GM21360 (cell line): ENCODE measurements around the gene STIP1.
"Not testable (repeated sequence)": the region's sequence is repeated elsewhere in the genome, so short reads cannot be mapped to it uniquely, and the experiment has no call there.

Experiments used
- ATAC-seq: cut with Tn5 transposase; IDR thresholded peaks from one replicate; pipeline ENCODE4 v1.9.1; 2021; ENCODE audit warnings: mild to moderate bottlenecking, moderate library complexity; ENCODE audit not compliant: unreplicated experiment

Gene STIP1

GRCh38 chr11:64157631-64158394 lies 28.2 kb upstream of the STIP1 start:
- ATAC-seq, result no peak

GRCh38 chr11:64161037-64161436 lies 24.9 kb upstream of the STIP1 start:
- no peak for ATAC-seq

DNA sequence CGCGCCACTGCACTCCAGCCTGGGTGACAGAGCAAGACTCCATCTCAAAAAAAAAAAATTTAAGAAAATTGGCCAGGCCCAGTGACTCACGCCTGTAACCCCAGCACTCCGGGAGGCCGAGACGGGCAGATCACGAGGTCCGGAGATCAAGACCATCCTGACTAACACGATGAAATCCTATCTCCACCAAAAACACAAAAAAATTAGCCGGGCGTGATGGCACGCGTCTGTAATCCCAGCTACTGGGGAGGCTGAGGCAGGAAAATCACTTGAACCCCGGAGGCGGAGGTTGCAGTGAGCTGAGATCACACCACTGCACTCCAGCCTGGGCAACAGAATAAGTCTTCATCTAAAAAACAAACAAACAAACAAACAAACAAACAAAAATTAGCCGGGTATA lies 23.2 kb upstream of the STIP1 start:
- ATAC-seq, result not testable (repeated sequence)

- no peak for ATAC-seq
Measured at GRCh38 chr11:64163951-64164350, 22.0 kb upstream of the STIP1 start.

DNA sequence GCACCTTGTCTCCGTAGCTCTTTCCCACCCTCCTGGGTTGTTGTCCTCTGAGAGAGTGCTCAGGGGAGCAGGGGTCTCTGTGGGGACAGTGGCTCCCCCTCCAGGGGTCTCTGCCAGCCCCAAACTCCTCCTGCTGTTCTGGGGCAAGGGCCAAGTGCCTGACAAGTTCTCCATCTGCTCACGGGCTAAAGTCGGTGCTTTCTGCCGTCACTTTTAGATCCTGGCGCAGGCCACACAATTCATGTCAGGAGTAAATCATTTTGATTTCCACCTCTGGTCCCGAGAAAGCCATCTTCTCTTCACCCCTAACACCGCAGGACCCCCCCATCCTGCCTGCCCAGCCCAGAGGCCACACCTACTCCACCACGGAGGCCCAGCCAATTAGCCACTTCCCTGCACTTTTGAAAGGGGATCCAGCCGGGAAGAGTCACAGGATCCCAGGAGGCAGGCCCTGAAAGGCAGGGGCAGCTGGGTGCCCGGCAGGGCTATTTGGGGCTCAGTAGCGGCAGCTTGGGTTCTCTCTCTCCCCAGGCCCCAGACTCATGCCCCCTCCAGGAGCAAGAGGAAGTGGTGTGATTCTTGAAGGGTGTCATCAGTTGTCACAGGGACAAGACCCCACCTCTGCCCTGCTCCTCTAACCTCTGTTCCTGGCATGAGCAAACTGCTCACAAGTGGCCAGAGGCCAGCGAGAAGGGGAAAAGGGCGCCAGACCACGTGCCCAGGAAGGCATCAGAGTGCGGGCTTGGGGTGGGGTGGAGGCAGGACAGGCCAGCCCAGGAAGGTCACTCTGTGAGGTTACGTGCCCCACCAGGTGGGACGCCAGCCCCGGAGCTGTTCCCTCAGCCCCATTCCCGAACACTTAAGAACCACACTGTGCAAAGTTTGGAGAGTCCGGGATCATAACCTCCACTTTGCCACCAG lies 21.3 kb upstream of the STIP1 start:
- no peak for ATAC-seq

GRCh38 chr11:64165481-64165841 lies 20.5 kb upstream of the STIP1 start:
- peak; percentile 16 for ATAC-seq

GRCh38 chr11:64165842-64166635 lies 19.9 kb upstream of the STIP1 start, which contains the start of gene MACROD1:
Gene MACROD1 (minus strand): TSS chr11:64166113. CDS start chr11:64165994, 119 bp downstream.
- ATAC-seq, result peak; percentile 73

- ATAC-seq, result no peak
Measured at GRCh38 chr11:64170419-64170818, 15.6 kb upstream of the STIP1 start.

DNA sequence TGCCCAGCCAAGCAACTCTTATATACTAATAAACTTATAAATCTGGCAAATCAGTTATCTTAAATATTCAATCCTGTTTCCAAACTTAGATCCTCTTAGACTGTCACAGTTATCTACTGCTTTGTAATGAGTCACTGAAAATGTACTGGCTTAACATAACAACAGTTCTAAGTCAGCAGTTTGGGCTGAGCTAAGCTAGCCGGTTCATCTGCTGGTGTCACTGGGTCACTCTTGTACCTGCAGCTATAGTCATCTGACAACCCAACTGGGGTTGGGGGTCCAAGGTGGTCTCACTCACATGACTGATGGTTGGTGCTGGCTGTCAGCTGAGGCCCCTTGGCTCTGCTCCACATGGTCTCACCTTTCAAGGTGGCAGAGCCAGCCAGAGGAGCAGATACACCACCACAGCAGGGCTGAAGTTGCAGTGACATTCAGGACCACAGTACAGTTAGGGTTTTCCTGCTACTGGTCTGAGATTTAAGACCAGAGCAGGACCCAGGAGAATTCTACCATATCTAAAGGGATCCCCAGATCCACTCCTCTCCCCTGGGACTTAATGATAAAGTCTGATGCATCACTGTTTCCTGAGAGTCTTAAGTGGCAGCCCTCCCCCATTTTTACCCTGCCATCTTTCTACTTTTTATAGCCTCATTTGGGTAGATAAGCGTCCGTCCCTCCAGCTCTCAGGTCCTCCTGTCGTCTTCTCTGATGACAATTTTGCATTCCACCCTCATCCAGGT lies 12.2 kb upstream of the STIP1 start:
- no peak for ATAC-seq

- no peak for ATAC-seq
Measured at GRCh38 chr11:64176751-64177150, 9.2 kb upstream of the STIP1 start.

DNA sequence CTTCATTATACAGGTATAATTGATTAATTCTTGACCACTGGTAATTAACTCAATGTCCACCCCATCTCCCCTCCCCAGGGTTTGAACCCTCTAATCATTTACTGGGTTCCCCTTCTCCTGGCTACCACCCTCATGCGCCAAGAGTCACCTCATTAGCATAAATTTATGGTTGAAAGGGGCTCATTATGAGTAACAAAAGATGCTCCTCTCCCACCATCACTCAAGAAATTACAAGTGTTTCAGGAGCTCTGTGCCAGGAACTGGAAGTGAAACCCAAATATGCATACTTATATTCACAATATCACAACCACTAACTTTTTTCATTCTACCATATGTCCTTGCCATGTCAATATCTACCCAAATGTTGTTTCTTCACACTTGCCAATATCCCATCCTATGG lies 7.8 kb upstream of the STIP1 start:
- ATAC-seq, result no peak

GRCh38 chr11:64178951-64179639 lies 6.9 kb upstream of the STIP1 start:
- no peak for ATAC-seq

DNA sequence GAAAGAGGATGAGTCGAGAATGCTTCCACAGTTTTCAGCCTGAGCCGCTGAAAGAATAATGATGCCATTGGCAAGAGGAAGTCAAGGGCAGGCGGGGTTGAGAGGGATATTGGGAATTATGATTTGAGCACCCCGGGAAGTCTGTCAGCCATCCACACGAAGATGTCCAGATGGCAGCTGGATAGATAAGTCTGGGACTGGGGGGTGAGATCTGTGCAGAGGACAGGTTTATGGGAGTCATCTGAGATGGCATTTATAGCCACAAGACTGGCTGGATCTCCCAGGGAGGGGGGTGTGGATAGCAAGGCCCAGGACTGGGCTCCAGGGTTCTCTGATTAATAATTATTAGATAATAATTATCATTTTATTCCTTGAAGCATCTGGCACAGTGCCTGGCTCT lies 5.1 kb upstream of the STIP1 start:
- no peak for ATAC-seq

DNA sequence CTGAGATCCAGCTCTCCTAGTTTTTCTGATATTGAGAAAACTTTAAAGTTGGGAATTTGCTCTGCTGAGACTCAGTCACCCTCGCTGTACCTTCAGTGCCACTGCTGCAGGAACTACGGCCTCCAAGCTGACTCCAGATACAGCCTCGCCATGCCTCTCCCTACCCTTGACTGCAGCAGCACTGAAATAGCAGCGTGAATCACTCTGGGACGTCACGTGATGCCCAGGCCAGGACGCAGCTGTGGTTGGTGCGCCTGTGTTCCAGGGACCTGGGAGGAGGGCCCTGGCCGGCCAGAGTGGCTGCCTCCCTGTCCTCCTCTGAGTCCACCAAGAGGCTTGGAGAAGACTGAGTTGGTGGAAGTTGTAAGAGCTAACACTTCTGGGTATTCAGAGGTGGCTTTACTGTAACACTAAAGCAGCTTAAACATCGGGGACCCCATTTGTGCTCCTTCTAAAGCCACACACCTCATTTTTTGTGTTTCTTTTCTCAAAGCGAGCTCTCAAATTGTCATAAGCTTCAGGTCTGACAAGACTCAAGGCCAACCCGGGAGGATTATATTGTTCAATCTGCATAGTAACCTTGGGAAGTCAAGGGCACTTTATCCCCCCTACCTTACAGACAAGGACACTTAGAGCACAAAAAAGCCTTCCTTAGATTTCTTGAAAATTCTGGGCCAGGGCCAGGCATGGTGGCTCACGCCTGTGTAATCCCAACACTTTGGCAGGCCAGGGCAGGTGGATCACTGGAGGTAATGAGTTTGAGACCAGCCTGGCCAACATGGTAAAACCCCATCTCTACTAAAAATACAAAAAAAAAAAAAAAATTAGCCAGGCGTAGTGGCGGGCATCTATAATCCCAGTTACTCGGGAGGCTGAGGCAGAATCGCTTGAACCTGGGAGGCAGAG lies 4.2 kb upstream of the STIP1 start:
- ATAC-seq, result no peak

GRCh38 chr11:64183890-64184289 lies 2.1 kb upstream of the STIP1 start:
- ATAC-seq, result no peak

DNA sequence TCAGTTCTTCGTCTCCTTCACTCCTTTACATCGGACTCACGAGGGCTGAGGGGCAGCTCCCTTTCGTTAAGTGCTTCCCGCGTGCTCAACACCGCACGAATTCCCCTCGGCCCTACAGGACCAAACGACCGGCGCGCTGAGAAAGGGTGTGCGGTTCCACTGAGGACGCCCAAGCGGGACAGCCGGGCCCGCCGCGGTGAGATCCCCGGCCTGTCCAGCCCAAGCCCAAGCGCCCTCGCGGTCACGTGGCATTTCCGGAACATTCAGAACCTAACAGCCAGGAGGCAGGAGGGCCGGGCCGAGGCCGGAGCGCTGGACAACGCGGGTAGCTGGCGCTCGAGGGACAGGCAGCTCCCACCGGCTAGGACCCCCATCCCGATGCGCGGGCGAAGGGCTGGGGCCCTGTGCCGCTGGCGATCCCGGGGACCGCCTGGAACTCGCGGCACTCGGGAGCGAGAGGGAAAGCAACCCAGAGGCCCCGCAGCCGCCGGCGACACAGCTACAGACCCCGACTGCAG lies 737 bp upstream of the STIP1 start:
- ATAC-seq, result peak; percentile 22

DNA sequence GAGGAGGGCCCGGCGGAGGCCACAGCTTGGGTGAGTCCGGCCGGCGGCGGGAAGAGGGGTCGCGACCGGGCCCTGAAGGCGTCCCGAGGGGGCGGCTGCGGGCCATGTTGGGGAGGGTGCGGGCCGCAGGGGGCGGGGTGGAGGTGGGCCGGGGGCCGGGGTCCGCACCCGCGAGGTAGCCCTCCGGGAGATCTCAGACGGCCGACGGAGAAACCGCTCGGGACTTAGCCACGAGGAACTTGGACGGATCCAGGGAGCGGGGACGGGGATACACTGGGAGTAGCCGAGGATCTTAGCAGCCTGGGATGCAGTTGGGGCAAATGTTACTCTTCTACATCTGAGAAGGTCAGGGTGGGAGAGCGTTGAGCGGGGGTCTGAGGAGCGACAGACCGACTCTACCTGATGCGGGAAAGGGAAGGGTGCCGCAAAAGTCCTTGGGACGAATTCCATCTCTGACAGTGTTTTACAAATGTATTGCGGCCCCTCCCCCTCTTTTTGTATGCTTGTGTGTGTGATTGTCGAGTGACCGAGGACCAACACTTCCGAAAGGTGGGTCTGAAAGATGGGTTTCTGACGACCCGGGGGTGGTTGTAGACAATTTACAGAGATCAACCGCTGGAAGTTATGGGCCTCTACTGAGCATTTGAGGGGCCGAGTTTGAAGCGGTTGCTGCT lies 658 bp downstream of the STIP1 start:
- no peak for ATAC-seq

DNA sequence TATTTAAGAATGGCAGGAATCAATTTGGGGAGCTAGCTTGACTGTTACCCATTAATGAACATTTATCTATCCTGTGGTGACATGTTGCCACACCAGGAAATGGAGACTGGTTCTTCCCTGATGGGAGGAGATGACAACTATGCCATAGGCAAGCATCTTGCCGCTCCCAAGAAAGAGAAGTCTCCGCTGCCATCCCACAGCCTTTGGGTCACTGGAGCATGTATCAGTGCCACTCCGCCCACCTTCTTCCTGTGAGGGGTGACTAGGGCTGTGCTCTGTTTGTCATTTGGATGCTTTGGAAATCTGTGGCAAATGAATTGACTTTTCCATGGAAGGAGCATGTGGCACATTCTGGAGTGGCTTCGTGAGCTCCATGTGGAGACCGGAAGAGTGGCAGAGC lies 6.5 kb downstream of the STIP1 start:
- ATAC-seq, result no peak
